OCI-LY3 (cell line): ENCODE data around the gene HSPA12B.

Experiments used
- H2AFZ ChIP-seq: fragments of 200-600, 300-600 bp; shearing (Covaris generic); 2 replicates; pipeline ENCODE4 v1.6.0; 2014; ENCODE audit warnings: antibody characterized with exemption, low read depth, low read length
- H3K27ac ChIP-seq: fragments of 200-600, 300-600 bp; sonication (generic); 2 replicates; pipeline ENCODE4 v1.5.1; 2014; ENCODE audit warnings: mild to moderate bottlenecking, low read length, moderate library complexity, mixed read lengths
- H3K27me3 ChIP-seq: fragments of 200-600, 300-600 bp; sonication (generic); 2 replicates; pipeline ENCODE4 v1.6.1; 2014; ENCODE audit warnings: low read depth, low read length, mixed read lengths
- H3K36me3 ChIP-seq: fragments of 200-600, 300-600 bp; sonication (generic); replicated peaks from 2 replicates; pipeline ENCODE3; 2014; ENCODE audit warnings: low read depth, low read length, mixed read lengths
- H3K4me1 ChIP-seq: fragments of 300-600, 200-600 bp; sonication (generic); 2 replicates; pipeline ENCODE4 v1.6.1; 2014; ENCODE audit warnings: low read length, mixed read lengths
- H3K4me2 ChIP-seq: fragments of 200-600, 300-600 bp; sonication (generic); 2 replicates; pipeline ENCODE4 v1.6.1; 2014; ENCODE audit warnings: low read length, mixed read lengths
- H3K4me3 ChIP-seq: fragments of 300-600, 200-600 bp; sonication (generic); 2 replicates; pipeline ENCODE4 v1.5.1; 2014; ENCODE audit warnings: antibody characterized with exemption, mild to moderate bottlenecking, low read length, moderate library complexity
- H3K79me2 ChIP-seq: fragments of 300-600, 200-600 bp; shearing (Covaris generic); 2 replicates; pipeline ENCODE4 v1.6.1; 2014; ENCODE audit warnings: mild to moderate bottlenecking, low read length, mixed read lengths
- H3K9ac ChIP-seq: fragments of 300-600, 200-600 bp; shearing (Covaris generic); 2 replicates; pipeline ENCODE4 v1.6.0; 2014; ENCODE audit warnings: mild to moderate bottlenecking, low read length, moderate library complexity
- H3K9me3 ChIP-seq: fragments of 200-600, 300-600 bp; shearing (Covaris generic); 2 replicates; pipeline ENCODE4 v1.6.1; 2014; ENCODE audit warnings: low read length, mixed read lengths; ENCODE audit not compliant: insufficient read depth
- H4K20me1 ChIP-seq: fragments of 200-600, 300-600 bp; sonication (generic); 2 replicates; pipeline ENCODE4 v1.6.1; 2016; ENCODE audit warnings: low read length, mixed read lengths; ENCODE audit not compliant: insufficient read depth
- CTCF ChIP-seq: fragments of 200-600, 300-600 bp; sonication (generic); IDR thresholded peaks from 2 replicates; pipeline ENCODE4 v1.5.1; 2014; ENCODE audit warnings: antibody characterized with exemption, low read length, low read depth
- EZH2phosphoT487 ChIP-seq: fragments of 200-600 bp; shearing (Covaris generic); IDR thresholded peaks from 2 replicates; pipeline ENCODE4 v1.6.1; 2018; ENCODE audit warnings: antibody characterized with exemption, mixed run types, low read depth

The HSPA12B gene

DNA sequence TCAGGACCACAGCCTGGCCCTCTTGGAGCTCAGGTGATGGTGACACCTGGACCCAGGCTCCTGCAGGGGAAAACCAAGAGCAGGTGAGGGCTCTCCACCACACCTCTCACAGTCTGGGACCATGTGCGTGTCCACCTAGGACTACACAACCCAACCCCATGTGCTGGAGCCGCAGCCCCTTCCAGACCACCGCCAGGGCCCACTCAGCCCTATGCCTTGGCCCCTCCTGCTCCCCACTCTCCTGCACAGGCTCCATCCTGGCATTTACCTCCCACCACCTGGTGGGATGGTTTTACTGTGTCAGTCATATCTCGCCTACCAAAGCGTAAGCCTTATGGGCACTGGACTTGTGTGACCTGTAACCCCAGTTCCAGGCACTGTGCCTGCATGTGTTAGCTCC is 37.6 kb upstream of the HSPA12B start:
- Histone ChIP-seq H3K79me2 (no peaks in the 10 kb centered on the region), H4K20me1 (no peaks in the 10 kb centered on the region), H3K4me2 (no peak overlapping the region), H3K27ac (no peak overlapping the region), H3K27me3 (no peaks in the 10 kb centered on the region), H3K9ac (no peak overlapping the region), H3K4me3 (no peak overlapping the region), H3K36me3 (no peaks in the 10 kb centered on the region), H3K4me1 (no peaks in the 10 kb centered on the region), H3K9me3 (no peaks in the 10 kb centered on the region), H2AFZ (no peak overlapping the region)
- no peak for TF ChIP-seq EZH2phosphoT487
- TF ChIP-seq CTCF, result no peak

DNA sequence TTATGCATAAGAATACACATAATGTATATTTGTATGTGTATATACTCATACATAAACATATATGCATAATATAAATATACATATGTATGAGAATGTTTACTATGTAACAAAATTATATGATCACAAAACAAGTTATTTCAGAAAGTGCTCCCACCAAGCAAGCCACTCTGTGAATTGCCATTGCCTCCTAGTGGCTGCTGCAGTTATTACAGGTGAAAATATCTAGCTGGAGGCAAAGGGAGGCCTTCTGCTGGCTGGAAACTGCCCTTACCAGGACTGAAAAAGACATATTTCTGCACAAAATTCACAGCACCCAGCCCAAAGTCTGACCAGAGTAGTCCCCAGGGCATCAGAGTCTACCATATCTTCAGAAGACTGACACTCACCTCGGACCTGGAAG is 36.3 kb upstream of the HSPA12B start:
- H3K4me1 ChIP-seq, result no peaks in the 10 kb centered on the region
- H3K27ac ChIP-seq, result no peak overlapping the region
- no peak overlapping the region for H2AFZ ChIP-seq
- no peaks in the 10 kb centered on the region for H3K36me3 ChIP-seq
- H3K9me3 ChIP-seq, result no peaks in the 10 kb centered on the region
- no peaks in the 10 kb centered on the region for H3K79me2 ChIP-seq
- TF ChIP-seq CTCF (peak; percentile 58), EZH2phosphoT487 (no peak)
- no peaks in the 10 kb centered on the region for H3K27me3 ChIP-seq
- H3K4me3 ChIP-seq, result no peak overlapping the region
- no peak overlapping the region for H3K4me2 ChIP-seq
- H3K9ac ChIP-seq, result no peak overlapping the region
- H4K20me1 ChIP-seq, result no peaks in the 10 kb centered on the region

DNA sequence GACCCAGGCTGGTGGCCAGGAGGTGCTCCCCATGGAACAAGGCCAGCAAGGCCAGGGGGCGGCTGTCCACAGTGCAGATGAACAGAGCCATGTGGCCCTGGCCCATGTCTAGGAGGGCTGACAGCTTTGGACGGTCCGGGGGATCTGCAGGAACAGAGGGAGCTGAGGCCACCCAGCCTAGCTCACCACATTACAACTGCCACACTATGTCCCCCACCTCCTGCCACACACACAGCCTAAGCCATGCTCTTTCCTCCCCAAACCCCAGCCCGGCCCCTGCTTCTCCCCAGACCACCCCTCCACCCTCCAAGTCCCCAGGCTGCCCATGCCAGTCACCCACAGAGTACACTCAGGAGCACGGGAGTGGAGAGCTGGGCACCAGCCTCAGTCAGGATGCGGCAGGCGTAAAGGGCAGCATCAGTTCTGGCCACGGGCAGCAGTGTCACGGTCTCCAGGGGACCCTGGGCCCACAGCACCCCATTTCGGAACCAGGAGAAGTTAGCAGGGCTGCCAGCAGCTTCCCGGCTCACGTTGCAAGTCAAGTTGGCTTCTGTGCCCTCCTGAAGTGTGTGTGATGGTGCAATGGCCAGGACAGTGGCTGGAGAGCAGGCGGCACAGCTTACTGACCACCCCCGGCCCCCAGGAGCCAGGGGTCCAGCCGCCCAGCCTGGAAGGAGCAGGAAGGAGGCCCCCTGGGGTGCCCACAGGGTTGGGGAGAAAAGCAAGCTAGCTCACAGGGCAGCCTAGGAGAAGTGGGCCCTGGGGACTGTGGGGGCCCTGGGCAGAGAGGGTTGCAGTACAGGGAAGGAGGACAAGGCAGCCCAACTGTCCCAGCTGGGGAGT is 35.5 kb upstream of the HSPA12B start:
- H3K4me1 ChIP-seq, result no peaks in the 10 kb centered on the region
- H3K4me3 ChIP-seq, result no peak overlapping the region
- no peaks in the 10 kb centered on the region for H3K79me2 ChIP-seq
- no peaks in the 10 kb centered on the region for H3K9me3 ChIP-seq
- H3K9ac ChIP-seq, result no peak overlapping the region
- no peak for TF ChIP-seq EZH2phosphoT487
- TF ChIP-seq CTCF, result no peak
- H3K4me2 ChIP-seq, result no peak overlapping the region
- H3K27ac ChIP-seq, result no peak overlapping the region
- no peak overlapping the region for H2AFZ ChIP-seq
- no peaks in the 10 kb centered on the region for H3K27me3 ChIP-seq
- no peaks in the 10 kb centered on the region for H3K36me3 ChIP-seq
- no peaks in the 10 kb centered on the region for H4K20me1 ChIP-seq

DNA sequence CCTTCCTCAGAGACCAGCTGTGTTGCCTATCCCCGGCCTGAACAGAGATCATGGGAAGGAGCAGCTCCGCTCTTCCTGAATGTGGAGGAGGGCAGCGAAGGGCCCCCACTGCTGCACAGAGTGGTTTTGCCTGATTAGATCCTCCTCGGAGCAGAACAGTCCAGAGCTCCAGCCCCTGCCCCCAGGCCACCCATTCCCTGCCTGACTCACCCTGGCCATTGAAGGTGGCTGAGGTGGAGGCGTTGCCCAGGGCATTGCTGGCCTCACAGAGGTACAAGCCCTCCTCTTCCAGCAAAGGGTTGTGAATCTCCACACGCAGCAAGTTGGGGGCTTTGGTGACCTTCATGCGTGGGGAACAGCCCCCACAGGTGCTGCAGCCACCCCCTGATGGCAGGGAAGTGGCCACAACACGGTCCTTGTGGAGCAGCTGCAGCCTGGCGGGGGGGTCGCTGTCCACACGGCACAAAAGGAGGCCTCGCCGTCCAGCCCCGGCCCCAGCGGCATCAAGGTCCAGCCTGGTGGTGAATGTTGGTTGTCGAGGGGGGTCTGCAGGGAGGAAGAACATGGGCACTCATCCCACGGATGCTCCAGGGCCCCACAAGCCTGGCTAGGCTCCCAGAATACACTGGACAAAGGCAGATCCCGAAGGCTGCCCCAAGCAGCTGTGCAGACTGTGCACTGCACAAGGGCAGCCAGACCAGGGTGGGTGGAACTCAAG is 34.7 kb upstream of the HSPA12B start:
- no peaks in the 10 kb centered on the region for H3K27me3 ChIP-seq
- H3K9me3 ChIP-seq, result no peaks in the 10 kb centered on the region
- H3K36me3 ChIP-seq, result no peaks in the 10 kb centered on the region
- H3K4me3 ChIP-seq, result no peak overlapping the region
- no peaks in the 10 kb centered on the region for H3K79me2 ChIP-seq
- no peak overlapping the region for H3K4me2 ChIP-seq
- no peaks in the 10 kb centered on the region for H4K20me1 ChIP-seq
- H3K27ac ChIP-seq, result no peak overlapping the region
- no peak overlapping the region for H2AFZ ChIP-seq
- no peak overlapping the region for H3K9ac ChIP-seq
- TF ChIP-seq CTCF (no peak), EZH2phosphoT487 (no peak)
- no peaks in the 10 kb centered on the region for H3K4me1 ChIP-seq
